ENCODE data around the gene FAM24A.

GRCh38 chr10:122864194-122864592 lies 46.2 kb upstream of the FAM24A start:
- TF ChIP-seq CTCF (IDR thresholded peaks at IDR 0.05) (no peak), POLR2A (IDR thresholded peaks at IDR 0.05) (no peak)
